ENCODE results near the gene SRRM3. TPM values are rescaled to one million over a fixed set of nuclear protein-coding genes. Genes with fewer than 3 reads are reported as not detected.

Gene SRRM3
- total and polyA plus RNA-seq, 9 of the 15 experiments (the other 6 are each of a cell fraction or from before 2014, with no cell fraction given), result 0.04 to 0.91 (median 0.46) TPM; not detected in 2

- TF ChIP-seq STAT5A (IDR thresholded peaks at IDR 0.05; ENCODE audit: borderline replicate concordance, low read length), result no peak
- TF ChIP-seq ZNF212 (CRISPR knock-in tag; IDR thresholded peaks at IDR 0.05), result no peak
- TF ChIP-seq TBL1XR1 (IDR thresholded peaks at IDR 0.05; ENCODE audit: low read length in 2 of 2), result no peak
- TF ChIP-seq ZNF232 (CRISPR knock-in tag; IDR thresholded peaks at IDR 0.05), result no peak
- TF ChIP-seq BRF1 (IDR thresholded peaks at IDR 0.05; ENCODE audit: borderline replicate concordance, extremely low read depth, insufficient read length), result no peak
- no peak for TF ChIP-seq PCBP2 (IDR thresholded peaks at IDR 0.05; ENCODE audit: low read depth, low read length, poor library complexity, severe bottlenecking)
- no peak for TF ChIP-seq PHB (CRISPR knock-in tag; IDR thresholded peaks at IDR 0.05)
- TF ChIP-seq SIN3B (IDR thresholded peaks at IDR 0.05; ENCODE audit: low read depth), result no peak
- peak; percentile 64 for TF ChIP-seq MYC (IDR thresholded peaks at IDR 0.05; ENCODE audit: low read depth, low read length)
- peak; percentile 17; the same call in 1 of the 2 replicates for TF ChIP-seq MYC (CRISPR knock-in tag; IDR thresholded peaks at IDR 0.05; ENCODE audit: borderline replicate concordance, low read depth)
- no peak for TF ChIP-seq EP300 (IDR thresholded peaks at IDR 0.05; ENCODE audit: low read length)
- TF ChIP-seq ARID3B (CRISPR knock-in tag; IDR thresholded peaks at IDR 0.05; ENCODE audit: borderline replicate concordance), result no peak
- no peak for TF ChIP-seq FOXK1 (CRISPR knock-in tag; IDR thresholded peaks at IDR 0.05; ENCODE audit: borderline replicate concordance)
- no peak for TF ChIP-seq FOXJ2 (tag; IDR thresholded peaks at IDR 0.05)
- peak; percentile 35; the same call in 1 of the 2 replicates for TF ChIP-seq NR2C2 (CRISPR knock-in tag; IDR thresholded peaks at IDR 0.05)
- 0 out of 2 replicates have a peak, but pooled peaks have one; percentile 45 for TF ChIP-seq NR2C2 (tag; IDR thresholded peaks at IDR 0.05)
- TF ChIP-seq ZNF398 (CRISPR knock-in tag; IDR thresholded peaks at IDR 0.05), result no peak
- peak; percentile 85; the same call in 1 of the 2 replicates for TF ChIP-seq ARID3A (IDR thresholded peaks at IDR 0.05; ENCODE audit: borderline replicate concordance, low read depth, low read length)
- TF ChIP-seq NFXL1 (CRISPR knock-in tag; IDR thresholded peaks at IDR 0.05), result no peak
- TF ChIP-seq MBD1 (CRISPR knock-in tag; IDR thresholded peaks at IDR 0.05), result no peak
- peak; percentile 9; the same call in 1 of the 2 replicates for TF ChIP-seq CBX1 (IDR thresholded peaks at IDR 0.05; ENCODE audit: low read depth)
Observed at GRCh38 chr7:76318488-76319353, 117.0 kb downstream of the SRRM3 start (continued).

Measured in K562 (cell line).